ENCODE measurements around the gene PRF1.
"Not testable (repeated sequence)": the region's sequence is repeated elsewhere in the genome, so short reads cannot be mapped to it uniquely, and the experiment has no call there.

The PRF1 gene

DNA sequence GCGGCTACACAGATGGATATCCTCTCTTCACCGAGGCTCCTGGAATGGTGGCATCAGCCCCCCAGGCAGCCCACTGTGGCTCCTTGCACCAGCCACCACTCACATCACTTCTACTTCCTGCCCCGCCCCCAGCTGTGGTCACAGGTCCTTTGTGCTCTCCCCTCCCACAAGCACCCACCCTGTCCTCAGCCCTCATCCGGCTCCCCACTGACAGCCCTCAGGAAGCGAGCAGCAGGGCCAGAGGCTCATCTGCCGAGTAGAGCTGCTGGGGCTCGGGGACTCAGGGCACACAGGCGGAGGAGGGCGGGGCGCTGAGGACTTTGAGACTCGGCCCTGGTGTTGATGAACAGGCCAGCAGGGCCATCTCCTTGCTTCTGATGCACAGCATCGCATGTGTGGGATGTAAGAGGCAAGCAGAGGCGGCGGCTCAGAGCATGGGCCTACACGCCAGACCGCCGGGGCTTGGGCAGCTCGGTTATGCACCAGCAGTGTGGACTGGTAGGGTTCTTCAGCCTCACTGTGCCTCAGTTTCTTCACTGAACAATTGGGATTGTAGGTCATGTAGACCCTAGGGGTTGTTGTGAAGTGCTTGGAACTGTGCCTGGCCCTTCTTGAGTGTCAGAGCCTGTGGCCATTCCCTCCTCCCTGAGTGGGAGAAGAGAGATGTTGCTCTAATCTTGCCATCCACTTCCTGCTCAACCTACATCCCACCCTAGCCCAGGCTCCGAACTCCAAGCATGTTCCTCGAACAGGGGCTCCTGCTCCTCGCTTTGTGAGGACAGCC is at the start of gene PRF1:
TSS of gene PRF1 (minus strand) at position 77 of the 784 bp plus-strand sequence. CDS start 1,839 bp downstream, outside the sequence.
- peak; percentile 44 for DNase-seq

DNA sequence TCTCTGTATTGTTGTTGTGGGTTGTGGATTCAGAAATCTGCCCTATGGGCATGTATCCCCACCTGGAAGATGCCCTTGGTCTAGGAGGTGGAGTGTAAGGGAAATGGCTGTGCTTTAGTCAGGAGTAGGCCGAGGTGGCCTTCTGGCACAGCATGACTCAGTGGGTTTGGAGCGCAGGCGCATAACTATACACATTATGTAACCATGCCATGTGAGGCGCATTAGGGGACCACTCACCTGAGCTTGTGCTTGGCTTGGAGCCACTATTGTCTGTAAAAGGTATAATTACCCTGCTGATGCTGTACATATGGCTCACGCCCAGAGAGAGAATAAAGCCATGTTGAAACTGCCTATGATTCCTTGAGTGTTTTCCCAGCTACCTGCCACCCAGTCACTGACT is 49.1 kb upstream of the PRF1 start:
- no peak for DNase-seq

DNA sequence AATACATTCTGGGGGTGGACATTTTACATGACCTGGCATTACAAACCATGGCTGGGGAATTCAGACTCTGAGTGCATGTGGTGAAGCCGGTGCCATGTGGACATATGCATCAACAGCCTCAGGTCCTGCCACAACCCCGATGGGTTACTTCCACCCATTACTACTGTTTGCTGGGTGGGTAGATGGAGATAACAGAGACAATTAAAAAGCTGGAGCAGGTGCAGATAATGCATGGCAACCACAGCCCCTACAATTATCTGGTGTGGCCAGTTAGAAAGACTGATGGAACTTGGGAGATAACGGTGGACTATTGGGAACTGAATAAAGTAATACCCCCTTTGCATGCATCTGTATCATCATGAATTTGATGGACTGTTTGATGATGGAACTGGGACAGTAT is 48.2 kb upstream of the PRF1 start:
- no peak for DNase-seq

DNA sequence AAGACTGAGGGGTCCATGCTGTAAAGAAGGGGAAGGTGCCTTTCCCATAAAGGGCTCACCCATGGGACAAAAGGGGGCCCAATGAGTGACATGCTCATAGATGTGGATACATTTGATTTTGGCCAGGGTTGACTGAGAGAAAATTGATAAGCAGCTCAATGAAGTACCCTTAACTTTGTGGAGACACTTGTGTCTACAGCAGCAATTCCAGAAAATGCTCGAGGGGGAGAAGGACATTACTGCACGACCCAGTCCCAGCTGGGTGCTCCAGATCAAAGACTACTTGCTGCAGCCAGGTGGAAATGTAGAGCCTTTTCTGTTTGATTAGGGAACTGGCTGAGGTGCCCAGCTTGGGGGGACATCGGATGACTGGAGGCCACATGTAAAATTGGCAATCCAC is 47.6 kb upstream of the PRF1 start:
- DNase-seq = no peak

DNA sequence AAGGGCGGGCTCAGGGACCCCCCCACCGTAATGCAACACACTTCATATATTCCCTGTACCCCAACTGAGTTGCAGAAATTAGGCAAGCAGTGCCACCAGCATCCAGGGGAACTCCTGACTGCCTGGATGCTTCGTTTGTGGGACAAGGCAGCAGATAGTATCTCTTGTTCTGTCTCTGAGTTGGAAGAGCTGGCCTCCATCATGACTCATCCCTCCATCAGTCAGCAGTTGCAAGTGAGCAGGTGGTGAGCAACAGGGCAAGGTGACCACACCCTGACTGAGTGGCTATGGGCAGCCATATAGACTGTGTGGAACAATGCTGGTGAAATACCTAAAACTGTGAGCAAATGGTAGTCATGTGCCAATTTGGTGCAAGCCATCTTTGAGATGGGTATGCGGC is 47.0 kb upstream of the PRF1 start:
- DNase-seq = no peak

DNA sequence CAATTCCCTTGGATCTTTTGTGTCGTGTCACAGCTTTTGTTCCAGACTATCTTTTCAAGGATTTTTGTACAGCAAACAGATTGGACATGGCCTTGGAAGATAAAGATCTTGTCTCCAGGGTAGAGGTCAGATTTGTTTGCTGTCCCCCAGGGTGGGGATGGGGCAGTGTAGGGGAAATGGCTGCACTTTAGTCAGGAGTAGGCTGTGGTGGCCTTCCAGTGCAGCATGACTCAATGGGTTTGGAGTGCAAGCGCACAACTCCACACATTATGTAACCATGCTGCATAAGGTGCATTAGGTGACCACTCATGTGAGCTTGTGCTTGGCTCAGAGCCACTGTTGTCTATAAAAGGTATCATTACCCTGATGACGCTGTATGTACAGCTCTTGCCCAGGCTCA is 45.9 kb upstream of the PRF1 start:
- DNase-seq = no peak

DNA sequence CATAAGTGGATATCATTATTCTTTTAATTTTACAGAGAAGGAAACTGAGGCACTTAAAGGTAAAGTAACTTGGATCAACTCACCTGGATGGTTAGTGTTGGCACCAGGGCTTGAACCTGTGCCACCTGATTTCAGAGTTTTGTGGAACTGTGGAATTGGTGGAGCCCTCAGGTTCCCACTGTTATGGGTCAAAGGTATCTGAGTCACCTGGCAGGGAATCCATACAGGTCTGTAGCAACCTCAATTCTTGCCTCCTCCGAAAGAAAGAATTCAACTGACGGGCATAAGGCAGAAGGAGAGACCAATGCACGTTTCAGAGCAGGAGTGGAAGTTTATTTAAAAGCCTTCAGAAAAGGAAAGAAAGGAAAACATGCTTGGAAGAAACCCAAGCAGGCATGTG is 44.5 kb upstream of the PRF1 start:
- no peak for DNase-seq

DNA sequence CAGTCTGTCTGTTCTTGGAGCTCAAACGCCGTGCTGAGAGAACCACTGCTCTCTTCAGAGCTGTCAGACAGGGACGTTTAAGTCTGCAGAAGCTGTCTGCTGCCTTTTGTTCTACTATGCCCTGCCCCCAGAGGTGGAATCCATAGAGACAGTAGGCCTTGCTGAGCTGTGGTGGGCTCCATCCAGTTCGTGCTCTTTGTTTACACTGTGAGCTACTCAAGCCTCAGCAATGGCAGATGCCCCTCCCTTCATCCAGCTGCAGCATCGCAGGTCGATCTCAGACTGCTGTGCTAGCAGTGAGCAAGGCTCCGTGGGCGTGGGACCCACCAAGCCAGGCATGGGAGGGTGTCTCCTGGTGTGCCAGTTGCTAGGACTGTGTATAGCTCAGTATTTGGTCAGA is 42.4 kb upstream of the PRF1 start:
- not testable (repeated sequence) for DNase-seq

DNA sequence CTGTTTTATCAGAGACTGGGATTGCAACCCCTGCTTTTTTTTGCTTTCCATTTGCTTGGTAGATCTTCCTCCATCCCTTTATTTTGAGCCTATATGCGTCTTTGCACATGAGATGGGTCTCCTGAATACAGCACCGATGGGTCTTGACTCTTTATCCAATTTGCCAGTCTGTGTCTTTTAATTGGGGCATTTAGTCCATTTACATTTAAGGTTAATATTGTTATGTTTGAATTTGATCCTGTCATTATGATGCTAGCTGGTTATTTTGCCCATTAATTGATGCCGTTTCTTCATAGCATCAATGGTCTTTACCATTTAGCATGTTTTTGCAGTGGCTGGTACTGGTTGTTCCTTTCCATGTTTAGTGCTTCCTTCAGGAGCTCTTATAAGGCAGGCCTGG is 40.7 kb upstream of the PRF1 start:
- not testable (repeated sequence) for DNase-seq

DNA sequence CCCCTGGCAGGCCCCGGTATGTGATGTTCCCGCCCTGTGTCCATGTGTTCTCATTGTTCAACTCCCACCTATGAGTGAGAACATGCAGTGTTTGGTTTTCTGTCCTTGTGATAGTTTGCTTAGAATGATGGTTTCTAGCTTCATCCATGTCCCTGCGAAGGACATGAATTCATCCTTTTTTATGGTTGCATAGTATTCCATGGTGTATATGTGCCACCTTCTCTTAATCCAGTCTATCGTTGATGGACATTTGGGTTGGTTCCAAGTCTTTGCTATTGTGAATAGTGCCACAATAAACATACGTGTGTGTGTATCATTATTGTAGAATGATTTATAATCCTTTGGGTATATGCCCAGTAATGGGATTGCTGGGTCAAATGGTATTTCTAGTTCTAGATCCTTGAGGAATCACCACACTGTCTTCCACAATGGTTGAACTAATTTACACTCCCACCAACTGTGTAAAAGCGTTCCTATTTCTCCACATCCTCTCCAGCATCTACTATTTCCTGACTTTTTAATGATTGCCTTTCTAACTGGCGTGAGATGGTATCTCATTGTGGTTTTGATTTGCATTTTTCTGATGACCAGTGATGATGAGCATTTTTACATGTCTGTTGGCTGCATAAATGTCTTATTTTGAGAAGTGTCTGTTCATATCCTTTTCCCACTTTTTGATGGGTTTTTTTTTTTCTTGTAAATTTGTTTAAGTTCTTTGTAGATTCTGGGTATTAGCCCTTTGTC is 37.3 kb upstream of the PRF1 start:
- not testable (repeated sequence) for DNase-seq

DNA sequence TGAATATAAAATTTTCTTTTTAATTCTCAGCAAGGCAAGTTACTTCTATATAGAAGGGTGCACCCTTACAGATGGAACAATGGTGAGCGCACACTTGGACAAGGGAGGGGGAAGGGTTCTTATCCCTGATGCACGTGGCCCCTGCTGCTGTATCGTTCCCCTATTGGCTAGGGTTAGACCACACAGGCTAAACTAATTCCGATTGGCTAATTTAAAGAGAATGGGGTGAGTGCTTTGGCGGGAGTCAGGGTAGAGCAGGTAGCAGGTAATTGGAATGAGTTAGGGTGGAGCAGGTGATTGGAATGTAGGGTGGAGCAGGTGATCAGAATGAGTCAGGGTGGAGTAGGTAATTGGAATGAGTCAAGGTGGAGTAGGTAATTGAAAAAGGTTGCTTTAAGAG is 32.0 kb upstream of the PRF1 start:
- not testable (repeated sequence) for DNase-seq

DNA sequence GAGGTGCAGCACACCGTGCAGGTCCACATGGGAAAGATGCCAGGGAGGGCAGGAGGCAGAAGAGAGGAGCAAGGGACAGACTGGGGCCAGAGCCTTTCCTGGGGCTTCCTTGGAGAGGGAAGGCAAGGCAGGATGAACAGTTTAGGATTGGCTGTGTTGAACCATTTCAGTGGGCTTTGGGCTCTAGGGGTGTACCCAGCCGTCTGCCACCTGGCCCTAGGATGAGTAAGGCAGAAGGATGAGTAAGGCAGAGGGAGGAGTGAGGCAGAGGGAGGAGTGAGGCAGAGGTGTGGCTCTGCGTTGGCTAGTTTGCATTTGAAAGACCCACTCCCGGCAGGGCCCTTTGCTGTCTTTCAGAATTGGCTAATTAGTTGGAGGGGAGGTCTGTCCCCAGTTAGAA is 31.5 kb upstream of the PRF1 start:
- no peak for DNase-seq

DNA sequence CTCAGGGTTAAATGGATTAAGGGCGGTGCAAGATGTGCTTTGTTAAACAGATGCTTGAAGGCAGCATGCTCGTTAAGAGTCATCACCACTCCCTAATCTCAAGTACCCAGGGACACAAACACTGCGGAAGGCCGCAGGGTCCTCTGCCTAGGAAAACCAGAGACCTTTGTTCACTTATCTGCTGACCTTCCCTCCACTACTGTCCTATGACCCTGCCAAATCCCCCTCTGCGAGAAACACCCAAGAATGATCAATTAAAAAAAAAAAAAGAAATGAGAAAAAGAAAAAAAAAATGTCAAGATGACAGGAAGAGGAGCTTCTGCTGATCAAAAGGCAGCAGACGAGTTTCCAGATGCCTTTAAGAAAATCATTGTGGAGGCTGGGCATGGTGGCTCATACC is 29.2 kb upstream of the PRF1 start:
- not testable (repeated sequence) for DNase-seq

DNA sequence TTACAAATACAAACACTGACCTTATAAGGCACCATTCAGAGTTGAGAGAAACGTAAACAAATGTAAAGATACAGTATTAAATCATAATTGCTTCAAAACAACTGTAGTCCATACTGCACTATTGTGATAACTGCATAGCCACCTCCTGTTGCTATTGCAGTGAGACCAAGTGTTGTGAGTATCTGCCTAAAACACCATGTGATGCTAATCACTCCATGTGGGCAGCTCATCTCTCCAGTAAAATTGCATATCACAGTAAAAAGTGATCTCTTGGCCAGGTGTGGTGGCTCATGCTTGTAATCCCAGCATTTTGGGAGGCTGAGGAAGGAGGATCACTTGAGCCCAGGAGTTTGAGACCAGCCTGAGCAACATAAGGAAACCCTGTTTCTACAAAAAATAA is 26.8 kb upstream of the PRF1 start:
- no peak for DNase-seq

DNA sequence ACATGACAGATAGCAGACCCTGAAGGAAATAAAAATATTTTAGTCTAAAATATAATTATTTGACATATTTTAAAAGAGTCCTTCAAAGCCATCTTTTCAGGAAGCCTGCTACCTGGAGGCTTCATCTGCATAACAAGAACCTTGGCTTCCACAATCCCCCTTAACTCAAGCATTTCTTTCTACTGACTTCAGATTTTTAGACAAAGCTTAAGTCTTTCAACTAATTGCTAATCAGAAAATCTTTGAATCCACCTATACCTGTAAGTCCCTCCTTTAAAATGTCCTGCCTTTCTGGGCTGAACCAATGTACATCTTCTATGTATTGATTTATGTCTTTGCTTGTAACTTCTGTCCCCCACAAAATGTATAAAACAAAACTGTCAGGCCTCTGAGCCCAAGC is 23.5 kb upstream of the PRF1 start:
- DNase-seq = no peak

DNA sequence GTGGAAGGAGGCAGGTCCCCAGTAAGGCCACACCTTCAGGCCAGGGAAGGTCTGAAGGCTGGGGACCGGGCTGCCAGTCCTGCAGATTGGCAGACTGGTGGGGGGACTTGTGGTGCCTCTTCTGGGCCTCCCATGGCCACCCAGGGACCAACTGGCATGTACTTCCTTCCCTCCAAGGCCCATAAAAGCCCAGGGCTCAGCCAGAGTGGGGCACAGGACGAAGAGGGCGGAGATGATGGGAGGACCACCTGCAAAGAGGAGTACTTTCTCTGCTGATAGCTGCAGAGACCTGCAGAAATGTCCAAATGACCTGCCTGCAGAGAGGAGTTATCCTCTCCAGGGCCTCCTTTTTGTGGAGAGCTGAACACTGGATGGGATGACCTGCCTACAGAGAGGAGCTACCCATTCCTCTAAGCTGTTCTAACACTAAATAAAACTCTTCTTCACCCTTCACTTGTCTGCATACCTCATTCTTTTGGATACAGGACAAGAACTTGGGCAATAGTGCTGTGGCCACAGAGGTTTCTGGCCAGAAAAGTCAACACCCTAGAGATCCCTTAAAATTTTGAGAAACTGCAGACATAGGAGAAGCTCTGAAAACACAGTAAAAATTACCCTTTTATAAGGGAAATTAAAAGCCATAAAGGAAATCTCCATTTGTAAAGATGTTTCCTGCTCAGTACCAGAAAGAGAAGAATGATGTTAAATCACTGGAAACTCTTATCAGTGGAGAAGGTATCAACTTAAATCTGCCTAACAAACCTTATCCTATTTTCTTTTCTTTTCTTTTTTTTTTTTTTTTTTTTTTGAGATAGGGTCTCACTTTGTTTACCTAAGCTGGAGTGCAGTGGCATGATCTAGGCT is 20.7 kb upstream of the PRF1 start:
- no peak for DNase-seq

DNA sequence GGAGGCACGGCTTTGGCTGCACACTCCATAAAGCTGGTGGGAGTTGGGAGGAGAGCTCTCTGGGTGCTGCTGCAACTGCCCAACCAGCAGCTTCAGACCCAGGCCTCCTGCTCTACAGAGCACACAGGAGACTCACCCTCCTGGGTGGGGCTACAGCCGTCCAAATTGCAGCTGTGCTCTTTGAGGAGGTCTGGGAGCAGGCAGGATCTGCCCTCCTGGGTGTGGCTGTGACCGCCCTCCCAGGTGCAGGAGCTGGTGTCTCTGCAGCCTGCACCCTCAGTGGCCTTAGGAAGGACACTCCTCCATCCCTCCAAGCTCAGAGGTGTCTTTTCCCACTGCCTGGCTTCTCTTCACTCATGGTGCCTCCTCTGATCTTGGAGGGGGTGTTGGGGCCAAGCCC is 20.0 kb upstream of the PRF1 start:
- no peak for DNase-seq

DNA sequence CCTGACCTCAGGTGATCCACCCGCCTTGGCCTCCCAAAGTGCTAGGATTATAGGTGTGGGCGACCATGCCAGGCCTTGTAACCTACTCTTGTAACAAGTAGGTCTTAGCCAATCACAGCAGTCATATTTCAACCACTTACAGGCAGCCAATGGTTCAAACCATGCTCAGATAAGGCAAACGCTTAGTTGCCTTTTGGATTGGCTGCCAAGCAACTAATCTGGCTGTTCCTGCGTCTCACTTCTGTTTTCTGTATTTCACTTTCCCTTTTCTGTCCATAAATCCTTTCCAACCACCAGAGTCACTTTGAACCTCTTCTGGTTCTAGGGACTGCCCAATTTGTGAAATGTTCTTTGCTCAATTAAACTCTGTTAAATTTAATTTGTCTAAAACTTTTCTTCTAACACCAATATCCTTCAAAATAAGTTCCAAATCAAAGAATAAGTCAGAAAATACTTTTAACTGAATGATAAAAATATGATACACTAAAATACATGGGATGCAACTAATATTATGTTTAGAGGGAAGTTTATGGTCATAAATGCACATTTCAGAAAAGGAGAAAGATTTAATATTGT is 19.1 kb upstream of the PRF1 start:
- DNase-seq = no peak

DNA sequence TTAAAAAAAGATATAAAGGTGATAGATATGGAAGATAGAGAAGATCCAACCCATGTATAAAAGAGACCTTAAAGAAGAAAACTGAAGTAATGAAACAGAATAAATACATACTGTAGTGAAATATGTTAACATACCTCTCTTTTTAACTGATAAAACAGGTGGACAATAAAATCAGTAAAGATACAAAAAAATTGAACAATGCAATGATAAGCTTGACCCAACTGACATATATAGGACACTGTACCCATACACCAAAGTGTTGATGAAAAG is 17.4 kb upstream of the PRF1 start:
- no peak for DNase-seq

DNA sequence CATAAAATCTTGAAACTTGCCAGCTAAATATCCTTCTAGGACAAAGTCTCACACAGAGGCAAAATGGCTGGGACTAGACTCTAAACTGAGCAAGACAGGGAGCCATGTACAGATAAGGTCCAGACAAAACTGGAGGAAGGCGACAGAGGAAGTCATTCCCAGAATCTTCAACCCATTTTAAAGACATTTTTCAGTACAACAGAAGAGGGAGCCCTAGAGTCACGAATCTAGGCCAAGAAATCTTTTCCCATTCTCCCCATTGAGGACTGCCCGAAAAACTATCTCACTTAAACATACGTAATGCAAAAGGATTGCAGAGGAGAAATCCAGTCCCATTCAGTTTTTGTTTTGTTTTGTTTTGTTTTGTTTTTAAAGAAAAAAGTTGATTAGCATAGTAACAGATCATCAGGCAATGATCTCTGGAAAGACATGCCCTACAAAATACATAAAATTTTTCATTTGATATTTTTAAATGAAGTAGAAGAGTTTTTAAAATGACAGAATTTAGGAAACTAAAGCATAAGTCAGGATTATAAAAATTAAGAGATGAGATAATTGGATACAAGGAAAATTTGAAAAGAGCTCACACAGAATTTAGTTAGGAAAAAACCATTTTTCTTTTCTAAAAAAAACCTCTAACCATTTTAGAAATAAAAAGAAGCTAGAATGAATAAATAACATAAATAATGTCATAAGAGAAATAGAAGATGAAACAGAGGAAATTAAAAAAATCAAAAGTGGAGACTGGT is 16.9 kb upstream of the PRF1 start:
- DNase-seq = no peak

DNA sequence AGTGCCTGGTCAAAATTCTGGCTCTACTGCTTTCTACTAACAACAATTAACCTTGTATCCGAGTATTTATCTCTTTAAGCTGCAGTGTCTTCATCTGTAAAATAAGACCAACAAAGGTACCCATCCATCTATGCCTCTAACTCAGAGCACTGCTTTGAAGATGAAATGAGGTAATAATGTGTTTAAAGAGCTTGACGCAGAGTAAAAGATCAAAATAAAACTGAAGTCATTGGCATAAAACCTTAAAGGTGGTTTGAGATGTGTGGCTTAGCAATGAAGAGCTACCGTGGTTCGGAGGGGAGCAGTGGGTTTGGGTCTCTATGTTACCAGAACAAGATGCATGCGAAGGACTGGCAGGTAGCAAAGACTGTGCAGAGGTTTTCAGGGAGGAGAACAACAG is 16.1 kb upstream of the PRF1 start:
- no peak for DNase-seq

DNA sequence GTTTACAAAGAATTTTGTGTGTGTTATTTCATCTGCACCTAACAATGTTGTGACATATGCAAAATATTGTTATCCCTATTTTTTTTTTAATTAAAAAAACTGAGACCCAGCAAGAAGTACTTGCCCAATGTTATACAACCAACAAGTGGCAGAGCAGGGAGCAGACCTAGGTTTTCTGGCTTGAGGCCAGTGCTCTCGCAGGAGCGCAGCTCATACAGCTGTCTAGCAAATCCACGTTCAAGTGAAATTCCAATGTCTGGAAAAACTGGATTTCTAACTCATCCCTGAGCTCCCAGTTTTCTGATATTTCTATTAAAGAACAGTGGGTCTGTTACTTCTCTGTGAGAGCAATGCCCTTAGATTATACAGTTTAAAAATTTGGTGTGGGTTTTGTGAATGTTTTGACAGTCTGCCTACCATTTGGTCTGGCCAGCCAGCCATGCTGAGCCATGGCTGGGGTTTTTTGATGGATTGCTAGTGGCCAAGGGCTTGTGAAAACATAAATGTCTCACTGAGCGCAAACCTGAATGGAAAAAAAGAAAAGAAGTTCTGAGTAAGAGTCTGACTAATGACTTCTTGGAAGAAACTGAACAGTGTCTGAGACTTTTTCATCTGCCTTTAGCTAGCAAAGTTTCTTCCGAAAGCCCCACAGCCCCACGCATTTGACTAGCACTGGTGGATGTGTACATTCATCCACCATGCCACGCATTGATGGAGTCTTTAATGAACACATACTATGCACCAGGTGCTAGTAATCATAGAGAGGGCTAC is 15.4 kb upstream of the PRF1 start:
- no peak for DNase-seq
